Stimulated activated CD4-positive, alpha-beta T cell treated with anti-CD3 and anti-CD28 coated beads, Interleukin-4, amount 100 ng/mL, for 1 hour (primary cell): Measurements from ENCODE around the gene SMURF1.

Experiments
- DNase-seq: peaks from one replicate; pipeline ENCODE4 v3.0.0-alpha.2; 2020

SMURF1 gene

GRCh38 chr7:99096124-99096887, 47.6 kb downstream of the SMURF1 start:
- DNase-seq: no peak

GRCh38 chr7:99095698-99096097, 48.2 kb downstream of the SMURF1 start:
- DNase-seq: no peak

DNA sequence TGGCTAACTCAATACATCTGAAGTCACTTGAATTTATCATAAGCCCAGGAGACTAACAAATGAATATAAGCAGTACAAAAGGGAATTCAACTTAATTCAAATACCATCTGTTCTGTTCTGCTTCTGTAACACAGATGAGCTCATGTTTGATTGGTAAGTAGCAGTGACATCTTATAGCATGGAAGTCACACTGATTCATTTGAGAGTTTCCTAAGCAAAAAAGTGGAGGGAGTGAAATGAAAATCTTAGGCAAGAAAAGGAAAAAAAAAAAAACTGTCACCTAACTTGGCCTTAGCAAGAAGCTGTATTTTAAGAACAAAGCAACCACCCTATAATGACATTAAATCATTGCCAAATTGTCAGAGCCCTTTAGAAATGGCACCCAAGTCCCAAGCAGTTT, 49.5 kb downstream of the SMURF1 start:
- DNase-seq: no peak

DNA sequence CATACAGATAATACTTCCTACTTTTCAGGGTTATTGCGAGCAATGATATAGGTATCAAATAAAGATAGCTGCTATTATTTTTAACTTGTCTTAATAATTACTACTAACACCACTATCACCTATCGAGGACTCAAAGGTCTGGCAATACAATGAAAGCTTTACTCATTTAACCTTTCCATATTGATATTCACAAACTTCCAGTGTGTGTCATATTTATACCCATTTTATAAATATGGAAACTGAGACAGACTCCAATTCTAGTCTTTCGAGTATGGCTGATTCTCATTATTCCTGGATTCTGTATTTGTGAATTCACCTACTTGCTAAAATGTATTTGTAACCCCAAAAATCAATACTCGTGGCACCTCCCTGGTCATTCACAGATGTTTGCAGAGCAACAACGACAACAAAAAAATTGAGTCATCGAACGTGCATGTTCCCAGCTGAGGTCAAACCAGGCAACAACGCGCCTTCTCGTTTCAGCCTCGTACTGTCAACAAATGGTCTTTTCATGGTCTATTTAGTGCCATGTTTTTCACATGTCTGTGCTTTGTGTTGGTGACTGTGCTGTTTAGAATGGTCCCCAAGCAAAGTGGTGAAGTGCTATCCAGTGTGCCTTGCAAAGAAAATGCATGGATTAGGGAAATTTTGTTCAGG, 51.7 kb downstream of the SMURF1 start:
- no peak for DNase-seq

DNA sequence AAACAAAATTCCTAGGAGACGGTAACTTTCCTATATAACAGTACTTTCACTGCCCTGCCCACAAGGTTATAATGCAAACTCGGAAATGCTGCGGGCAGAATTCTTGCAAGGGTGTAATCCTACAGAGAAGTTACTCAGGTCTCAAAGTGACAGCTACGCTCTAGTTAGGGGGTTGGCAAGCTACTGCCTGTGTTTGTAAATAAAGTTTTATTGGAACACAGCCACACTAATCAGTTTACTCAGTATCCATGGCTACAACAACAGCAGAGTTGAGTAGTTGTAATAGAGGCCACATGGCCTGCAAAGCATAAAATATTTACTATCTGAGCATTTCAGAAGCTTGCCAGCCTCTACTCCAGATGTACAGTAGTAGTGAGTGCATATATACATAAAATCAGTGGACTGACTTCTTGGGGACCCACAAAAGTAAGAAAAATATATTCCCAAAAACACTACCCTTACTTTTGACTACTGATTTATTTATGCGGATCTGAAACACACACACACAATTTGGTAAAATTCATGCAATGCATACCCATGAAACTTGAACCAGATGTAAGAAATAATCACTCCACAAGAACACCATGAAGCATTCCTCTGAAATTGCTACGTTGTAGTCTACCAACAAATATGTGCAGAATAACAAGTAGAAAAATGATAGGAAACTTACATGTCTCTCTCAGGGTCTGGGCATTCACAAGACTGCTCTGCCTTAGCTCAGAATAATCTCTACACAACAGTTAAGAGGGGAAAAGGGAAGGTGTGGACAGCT, 53.0 kb downstream of the SMURF1 start:
- DNase-seq: no peak

DNA sequence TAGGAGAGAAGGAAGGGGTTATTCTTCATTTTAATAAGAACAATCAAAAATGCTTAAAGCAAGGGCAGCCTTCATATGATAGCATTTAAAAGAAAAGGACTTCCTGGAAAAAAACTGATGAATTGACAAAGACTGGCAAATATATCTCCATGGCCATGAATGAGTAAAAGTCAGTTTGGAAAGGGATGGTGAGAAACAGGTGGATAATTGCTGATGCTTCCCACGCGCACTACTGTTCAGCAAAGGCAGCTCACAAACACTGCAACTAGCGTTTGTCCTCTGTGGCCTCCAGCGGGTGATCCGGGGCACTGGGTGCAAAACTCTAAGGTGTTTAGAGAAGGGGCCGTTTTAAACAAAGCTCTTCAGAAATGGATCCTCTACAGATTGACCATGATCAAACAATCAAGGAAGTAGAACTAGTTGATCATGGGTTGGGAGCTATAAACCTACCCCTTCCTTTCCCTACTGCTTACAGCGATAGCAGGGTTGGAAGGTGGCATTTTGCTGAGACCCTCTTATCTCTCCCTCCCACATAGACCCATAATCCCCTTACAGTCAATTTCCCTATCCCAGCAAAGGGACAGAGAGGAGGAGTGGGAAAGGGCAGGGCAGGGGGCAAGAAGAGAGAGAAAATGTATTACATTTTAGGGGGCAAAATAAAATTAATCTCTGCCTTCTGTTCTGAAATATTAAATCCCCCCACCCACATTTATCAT, 53.8 kb downstream of the SMURF1 start:
- no peak for DNase-seq

GRCh38 chr7:99086944-99087343, 57.0 kb downstream of the SMURF1 start:
- no peak for DNase-seq

- no peak for DNase-seq
Observed at GRCh38 chr7:99086532-99086931, 57.4 kb downstream of the SMURF1 start.

DNA sequence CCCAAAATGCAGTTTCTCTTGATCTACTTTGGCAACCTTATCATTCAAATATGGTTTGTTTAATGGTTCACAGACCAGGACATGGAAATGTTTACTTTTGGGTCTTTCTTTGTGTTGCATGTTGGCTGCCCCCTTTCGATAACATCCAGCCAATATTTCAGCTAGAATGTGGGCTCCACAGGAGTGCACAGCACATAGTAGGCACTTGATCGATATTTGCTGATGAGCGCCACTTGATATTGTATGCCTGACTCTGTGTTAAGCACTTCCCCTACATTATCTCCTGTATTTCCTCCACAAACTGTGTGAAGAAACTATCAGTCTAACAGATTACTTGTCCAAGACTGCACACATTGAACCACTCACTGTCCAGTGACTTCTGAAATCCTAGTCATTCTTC, 60.2 kb downstream of the SMURF1 start:
- no peak for DNase-seq

DNA sequence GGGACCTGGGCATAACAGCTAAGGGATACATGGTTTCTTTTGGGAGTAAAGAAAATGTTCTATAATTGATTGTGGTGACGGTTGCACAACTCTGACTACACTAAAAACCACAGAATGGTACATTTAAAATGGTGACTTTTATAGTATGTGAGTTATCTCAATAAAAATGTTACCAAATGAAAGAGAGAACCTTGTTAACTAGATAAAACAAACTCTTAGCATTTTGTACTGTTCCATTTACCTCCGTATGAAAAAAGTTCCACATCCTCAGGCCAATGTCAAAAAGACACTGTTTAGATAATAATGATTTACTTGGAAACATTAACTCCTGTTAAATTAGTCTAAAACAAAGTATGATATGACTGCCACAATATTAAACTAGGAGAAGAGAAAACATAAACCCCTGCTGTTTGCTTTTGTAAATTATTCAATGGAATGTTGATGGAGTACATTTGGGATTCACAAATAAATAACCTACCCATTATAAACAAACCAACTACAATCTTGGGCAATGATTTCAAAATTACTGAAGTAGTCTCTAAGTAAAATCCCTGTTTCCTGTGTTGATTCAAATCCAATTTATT, 60.7 kb downstream of the SMURF1 start:
- DNase-seq: no peak

GRCh38 chr7:99080679-99081078, 63.2 kb downstream of the SMURF1 start:
- DNase-seq: no peak

DNA sequence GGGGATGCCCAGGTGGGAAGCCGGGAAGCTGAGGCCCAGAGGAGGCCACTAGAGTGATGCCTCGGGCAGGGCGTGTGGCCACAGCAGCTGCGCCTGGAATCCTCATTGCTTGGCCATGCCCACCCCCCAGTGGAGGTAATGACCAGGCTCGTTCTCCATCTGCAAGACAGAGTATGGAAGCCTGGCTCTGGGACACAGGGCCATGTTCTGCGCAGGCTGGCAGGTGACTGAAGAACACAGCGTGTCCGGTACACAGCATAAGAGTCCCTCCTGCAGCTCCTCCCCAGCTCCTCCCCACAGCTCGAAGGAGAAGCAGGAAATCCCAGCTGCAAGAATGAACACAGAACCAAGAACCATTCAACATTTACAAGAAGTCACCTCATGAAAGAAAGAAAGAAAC, 64.8 kb downstream of the SMURF1 start:
- no peak for DNase-seq

DNA sequence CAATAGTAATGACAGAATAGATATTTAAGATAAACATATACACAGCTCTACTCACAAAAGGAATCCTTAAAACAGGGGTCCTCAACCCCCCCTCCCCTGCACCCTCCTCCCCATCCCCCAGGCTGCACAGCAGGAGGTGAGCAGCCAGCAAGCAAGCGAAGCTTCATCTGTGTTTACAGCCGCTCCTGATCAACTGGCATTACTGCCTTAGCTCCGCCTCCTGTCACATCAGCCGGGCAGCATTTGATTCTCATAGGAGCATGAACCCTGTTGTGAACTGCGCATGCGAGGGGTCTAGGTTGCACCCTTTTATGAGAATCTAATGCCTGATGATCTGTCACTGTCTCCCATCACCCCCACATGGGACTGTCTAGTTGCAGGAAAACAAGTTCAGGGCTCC, 65.5 kb downstream of the SMURF1 start:
- no peak for DNase-seq

DNA sequence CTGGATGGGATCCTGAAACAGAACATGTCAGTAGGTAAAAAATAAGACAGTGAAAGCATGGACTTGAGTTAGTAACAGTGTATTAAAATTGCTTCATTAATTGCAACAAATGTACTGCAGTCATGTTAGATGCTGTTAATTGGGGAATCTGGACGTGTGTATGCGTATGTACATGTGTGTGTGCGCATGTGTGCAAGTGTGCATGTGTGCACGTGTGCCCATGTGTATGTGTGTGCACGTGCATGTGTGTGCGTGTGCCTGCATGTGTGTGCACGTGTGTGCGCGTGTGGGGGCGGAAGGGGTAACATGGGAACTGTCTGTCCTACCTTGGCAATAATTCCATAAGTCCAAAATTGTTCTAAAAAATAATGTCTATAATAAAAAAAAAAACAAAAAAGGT, 67.3 kb downstream of the SMURF1 start:
- DNase-seq: no peak

- no peak for DNase-seq
Observed at GRCh38 chr7:99073839-99074446, 70.0 kb downstream of the SMURF1 start.

GRCh38 chr7:99072126-99072525, 71.8 kb downstream of the SMURF1 start:
- DNase-seq: no peak

DNA sequence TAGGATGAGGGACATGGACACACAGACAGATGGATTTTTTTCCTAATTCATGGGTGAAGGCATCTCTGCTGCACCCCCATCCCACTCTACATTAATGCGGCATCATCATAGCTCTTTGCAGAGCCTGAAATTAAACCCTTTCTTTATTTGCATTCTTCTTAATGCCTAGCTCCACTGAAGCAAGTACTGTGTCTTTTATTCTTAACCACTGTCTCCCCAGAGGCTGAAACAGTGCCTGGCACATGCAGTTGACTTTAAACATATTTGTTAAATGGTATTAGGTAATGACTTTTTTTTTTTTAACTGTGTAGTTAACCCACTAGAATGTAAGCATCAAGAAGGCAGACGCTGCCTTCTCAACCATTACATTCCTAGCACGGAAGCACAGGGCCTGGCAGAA, 73.5 kb downstream of the SMURF1 start:
- no peak for DNase-seq

DNA sequence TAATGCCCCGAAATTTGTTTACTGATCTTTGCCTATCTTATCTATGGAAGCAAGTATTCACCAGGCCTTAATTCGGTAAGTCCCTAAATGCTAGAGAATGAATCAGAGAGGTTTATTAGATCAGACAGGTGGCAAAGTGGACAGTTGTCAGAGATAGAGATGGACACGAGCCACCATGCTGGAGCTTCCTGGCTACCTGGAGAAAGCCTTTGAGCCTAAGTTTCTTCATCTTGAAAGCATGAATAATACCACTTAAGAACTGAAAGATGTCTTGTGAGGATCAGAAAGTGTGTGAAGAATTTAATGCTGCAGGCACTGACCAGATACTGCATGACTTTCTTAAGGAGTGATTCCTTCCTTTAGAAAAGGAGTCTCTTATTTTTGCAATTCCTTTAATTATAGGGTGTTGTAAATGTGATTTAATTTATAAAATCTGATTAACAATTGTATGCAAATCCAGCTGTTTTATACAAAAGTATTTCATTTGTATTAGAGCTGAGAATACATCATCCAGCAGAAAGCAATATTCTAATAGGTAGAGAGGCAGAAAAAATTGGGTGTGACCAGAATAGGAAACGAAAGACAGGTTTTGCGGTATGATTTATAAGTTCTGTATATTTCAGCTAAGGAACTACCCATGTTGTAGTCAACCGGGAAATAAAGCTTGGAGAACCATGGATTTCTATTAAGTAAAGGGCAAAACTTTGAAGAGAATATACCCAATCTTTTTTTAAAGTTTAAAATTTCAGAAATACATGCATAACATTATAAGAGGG, 82.7 kb downstream of the SMURF1 start:
- no peak for DNase-seq

- no peak for DNase-seq
Observed at GRCh38 chr7:99054781-99055180, 89.1 kb downstream of the SMURF1 start.

- no peak for DNase-seq
Observed at GRCh38 chr7:99050971-99051370, 92.9 kb downstream of the SMURF1 start.

DNA sequence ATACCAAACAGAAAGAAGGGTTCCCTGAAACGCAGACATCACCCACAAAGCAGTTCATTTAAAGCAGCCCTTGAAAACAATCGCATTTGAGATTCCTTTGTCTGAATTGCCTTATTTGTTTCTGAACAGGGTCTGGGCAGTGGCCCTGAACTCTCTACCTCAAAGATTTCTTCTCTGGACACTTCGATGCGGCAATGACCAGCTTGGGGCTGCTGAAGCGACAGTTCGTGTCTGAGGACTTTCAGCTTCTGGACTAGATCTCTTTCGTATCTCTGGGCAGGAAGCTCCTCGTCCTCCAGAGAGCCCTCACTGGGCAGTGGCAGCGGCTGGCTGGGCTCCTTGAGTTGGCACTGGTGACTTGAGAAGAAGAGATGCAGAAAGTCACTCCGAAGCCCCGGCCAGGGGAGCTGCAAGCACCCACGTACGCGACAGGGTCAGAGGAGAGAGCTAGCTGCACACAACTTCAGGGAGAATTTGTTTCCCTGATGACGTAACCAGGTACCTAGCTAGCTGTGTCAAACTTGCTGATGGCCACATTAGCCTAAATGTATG, 96.3 kb downstream of the SMURF1 start:
- DNase-seq: no peak
